ENCODE results near the gene KCNQ1. TPM values are rescaled to one million over a fixed set of nuclear protein-coding genes. Genes with fewer than 3 reads are reported as not detected.

KCNQ1 gene
- total and polyA plus RNA-seq, 2 donors (not counting 3 experiments of a cell fraction or from before 2014, with no cell fraction given) = 0.07 to 0.09 TPM

DNA sequence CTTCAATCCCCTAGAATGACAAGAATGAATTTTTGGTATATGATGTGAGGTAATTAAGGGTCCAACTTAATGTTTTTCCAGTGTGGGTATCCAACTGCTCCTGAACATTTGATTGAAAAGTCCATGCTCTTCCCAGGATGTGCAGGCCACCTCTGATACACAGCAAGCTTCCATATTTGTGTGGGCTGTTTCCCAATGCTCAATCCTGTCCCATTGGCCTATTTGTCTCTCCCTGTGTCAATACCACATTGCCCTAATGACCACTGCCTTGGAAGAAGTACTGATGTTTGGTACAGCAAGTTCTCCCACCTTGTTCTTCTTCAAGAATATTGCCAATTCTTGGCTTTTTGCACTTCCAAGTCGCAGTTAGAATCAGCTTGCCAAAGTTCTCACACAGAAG lies 212.1 kb downstream of the KCNQ1 start:
- Histone ChIP-seq H4K20me1 (replicated peaks; ENCODE audit: control insufficient read depth, extremely low read depth, insufficient read depth, low read length) (no peaks in the 10 kb centered on the region), H3K9ac (replicated peaks; ENCODE audit: extremely low read depth, insufficient read depth, low read length) (no peak overlapping the region), H3K9me1 (replicated peaks; ENCODE audit: control insufficient read depth, extremely low read depth, insufficient read depth, low read length) (no peaks in the 10 kb centered on the region), H3K36me3 (ENCODE audit: control insufficient read depth in 2 of 2, extremely low read depth in 1 of 2, insufficient read depth in 2 of 2, low read length in 2 of 2) (no peaks in the 10 kb centered on the region), H3K4me1 (ENCODE audit: control insufficient read depth, extremely low read depth, insufficient read depth, low read length) (no peaks in the 10 kb centered on the region), H3K4me2 (ENCODE audit: insufficient read depth, low read length) (no peak overlapping the region), H3K27ac (ENCODE audit: insufficient read depth, low read depth, low read length) (no peak overlapping the region), H3K27me3 (ENCODE audit: control insufficient read depth in 2 of 2, insufficient read depth in 2 of 2, low read length in 2 of 2) (no peaks in the 10 kb centered on the region), H3K4me3 (replicated peaks in 1 of 3; ENCODE audit: insufficient read depth in 1 of 3, low read depth in 1 of 3, low read length in 3 of 3) (no peak overlapping the region), H3K79me2 (ENCODE audit: control insufficient read depth, insufficient read depth, low read length) (no peaks in the 10 kb centered on the region), H2AFZ (ENCODE audit: low read depth, low read length) (no peak overlapping the region), H3K9me3 (replicated peaks; ENCODE audit: control insufficient read depth, insufficient read depth, low read length) (peaks cover 3% of the 10 kb centered on the region)
- FAIRE-seq = no peak
- TF ChIP-seq, protein P1, sequence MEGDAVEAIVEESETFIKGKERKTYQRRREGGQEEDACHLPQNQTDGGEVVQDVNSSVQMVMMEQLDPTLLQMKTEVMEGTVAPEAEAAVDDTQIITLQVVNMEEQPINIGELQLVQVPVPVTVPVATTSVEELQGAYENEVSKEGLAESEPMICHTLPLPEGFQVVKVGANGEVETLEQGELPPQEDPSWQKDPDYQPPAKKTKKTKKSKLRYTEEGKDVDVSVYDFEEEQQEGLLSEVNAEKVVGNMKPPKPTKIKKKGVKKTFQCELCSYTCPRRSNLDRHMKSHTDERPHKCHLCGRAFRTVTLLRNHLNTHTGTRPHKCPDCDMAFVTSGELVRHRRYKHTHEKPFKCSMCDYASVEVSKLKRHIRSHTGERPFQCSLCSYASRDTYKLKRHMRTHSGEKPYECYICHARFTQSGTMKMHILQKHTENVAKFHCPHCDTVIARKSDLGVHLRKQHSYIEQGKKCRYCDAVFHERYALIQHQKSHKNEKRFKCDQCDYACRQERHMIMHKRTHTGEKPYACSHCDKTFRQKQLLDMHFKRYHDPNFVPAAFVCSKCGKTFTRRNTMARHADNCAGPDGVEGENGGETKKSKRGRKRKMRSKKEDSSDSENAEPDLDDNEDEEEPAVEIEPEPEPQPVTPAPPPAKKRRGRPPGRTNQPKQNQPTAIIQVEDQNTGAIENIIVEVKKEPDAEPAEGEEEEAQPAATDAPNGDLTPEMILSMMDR (IDR thresholded peaks at IDR 0.05; ENCODE audit: extremely low read depth in 1 of 2, insufficient read depth in 1 of 2, low read depth in 1 of 2, low read length in 2 of 2) = no peak
- TF ChIP-seq MAX (IDR thresholded peaks at IDR 0.05; ENCODE audit: insufficient read depth, insufficient read length) (no peak), POLR2A (IDR thresholded peaks at IDR 0.05; ENCODE audit: low read depth, low read length) (no peak), EZH2 (IDR thresholded peaks at IDR 0.05; ENCODE audit: borderline replicate concordance, low read depth, low read length, severe bottlenecking) (no peak), JUN (IDR thresholded peaks at IDR 0.05; ENCODE audit: borderline replicate concordance, insufficient read depth, insufficient read length, low read depth) (no peak), GATA2 (IDR thresholded peaks at IDR 0.05; ENCODE audit: insufficient read depth, insufficient read length, low read depth, low read length) (no peak), POLR2AphosphoS5 (IDR thresholded peaks at IDR 0.05; ENCODE audit: insufficient read depth, low read depth, low read length) (no peak), FOS (IDR thresholded peaks at IDR 0.05; ENCODE audit: borderline replicate concordance, insufficient read depth, low read length) (no peak), MYC (IDR thresholded peaks at IDR 0.05; ENCODE audit: low read depth, low read length) (no peak)
- dilution Hi-C loops (cut with MboI; ENCODE audit: extremely low pct_ligation_motif_present, low sequenced_read_pairs) (no loop called here), intact Hi-C loops (cut with micrococcal nuclease) (no loop called here)
- no peak for DNase-seq (ENCODE audit: low read depth, low spot score)
- ChIA-PET CTCF (no interaction called here), POLR2A (no interaction called here)
- no TSS peak for BruUV-seq (replicated peaks)
